ENCODE data around the gene MEGF6. TPM values are rescaled to one million over a fixed set of nuclear protein-coding genes. Genes with fewer than 3 reads are reported as not detected.

MEGF6 gene
- total and polyA plus RNA-seq, 2 of the 8 experiments (the other 6 are each of a cell fraction or from before 2014, with no cell fraction given), result 4.1 to 14.8 TPM

DNA sequence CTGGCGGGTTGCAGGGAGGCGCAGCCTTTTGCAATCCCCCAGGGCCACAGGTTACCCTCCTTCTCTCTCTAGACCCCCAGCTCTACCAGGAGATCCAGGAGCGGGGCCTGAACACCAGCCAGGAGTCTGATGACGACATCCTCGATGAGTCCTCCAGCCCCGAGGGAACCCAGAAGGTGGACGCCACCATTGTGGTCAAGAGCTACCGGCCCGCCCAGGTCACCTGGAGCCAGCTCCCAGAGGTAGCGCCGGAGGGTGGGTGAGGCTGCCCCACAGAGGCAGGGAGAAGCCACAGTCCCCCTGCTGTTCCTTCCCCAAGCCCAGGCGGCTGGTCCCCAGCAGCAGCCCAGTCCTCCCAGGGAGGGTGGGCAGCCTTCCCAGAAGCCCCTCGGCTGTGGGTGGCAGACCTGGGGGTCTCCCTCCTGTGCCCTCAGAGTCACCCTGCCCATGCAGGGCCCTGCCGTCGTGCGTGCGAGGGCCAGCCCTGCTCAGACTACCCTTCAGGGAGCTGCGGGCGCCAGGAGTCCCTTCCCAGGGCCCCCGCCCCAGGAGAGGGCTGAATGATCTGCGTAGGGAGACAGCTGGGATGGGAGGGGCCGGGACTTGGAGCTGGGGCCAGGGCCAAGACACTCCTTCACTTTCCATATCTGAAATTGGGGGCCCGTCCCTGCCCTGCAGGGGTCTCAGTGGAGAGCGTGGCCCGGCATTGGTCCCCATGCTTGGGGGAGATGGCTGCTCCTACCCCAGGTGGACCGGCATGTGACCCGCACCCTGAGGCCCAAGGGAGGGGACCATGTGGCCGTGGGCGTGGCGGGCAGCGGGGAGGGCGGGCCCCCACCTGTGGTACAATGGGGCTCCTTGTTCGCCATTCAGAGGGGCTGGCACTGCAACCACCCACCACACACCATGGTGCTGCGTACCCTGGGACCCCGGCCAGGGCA, 143.9 kb downstream of the MEGF6 start (continued):
- TF ChIP-seq, protein P1, sequence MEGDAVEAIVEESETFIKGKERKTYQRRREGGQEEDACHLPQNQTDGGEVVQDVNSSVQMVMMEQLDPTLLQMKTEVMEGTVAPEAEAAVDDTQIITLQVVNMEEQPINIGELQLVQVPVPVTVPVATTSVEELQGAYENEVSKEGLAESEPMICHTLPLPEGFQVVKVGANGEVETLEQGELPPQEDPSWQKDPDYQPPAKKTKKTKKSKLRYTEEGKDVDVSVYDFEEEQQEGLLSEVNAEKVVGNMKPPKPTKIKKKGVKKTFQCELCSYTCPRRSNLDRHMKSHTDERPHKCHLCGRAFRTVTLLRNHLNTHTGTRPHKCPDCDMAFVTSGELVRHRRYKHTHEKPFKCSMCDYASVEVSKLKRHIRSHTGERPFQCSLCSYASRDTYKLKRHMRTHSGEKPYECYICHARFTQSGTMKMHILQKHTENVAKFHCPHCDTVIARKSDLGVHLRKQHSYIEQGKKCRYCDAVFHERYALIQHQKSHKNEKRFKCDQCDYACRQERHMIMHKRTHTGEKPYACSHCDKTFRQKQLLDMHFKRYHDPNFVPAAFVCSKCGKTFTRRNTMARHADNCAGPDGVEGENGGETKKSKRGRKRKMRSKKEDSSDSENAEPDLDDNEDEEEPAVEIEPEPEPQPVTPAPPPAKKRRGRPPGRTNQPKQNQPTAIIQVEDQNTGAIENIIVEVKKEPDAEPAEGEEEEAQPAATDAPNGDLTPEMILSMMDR (IDR thresholded peaks at IDR 0.05; ENCODE audit: control extremely low read depth in 1 of 3, insufficient read depth in 1 of 3, low read depth in 1 of 3, low read length in 3 of 3), result no peak
- TF ChIP-seq RBBP5 (IDR thresholded peaks at IDR 0.05; ENCODE audit: borderline replicate concordance, low read depth, low read length) (no peak), GTF2F1 (IDR thresholded peaks at IDR 0.05; ENCODE audit: borderline replicate concordance, low read depth, low read length) (no peak), EP300 (IDR thresholded peaks at IDR 0.05; ENCODE audit: borderline replicate concordance in 1 of 2, low read depth in 2 of 2, low read length in 2 of 2) (no peak), TBP (IDR thresholded peaks at IDR 0.05; ENCODE audit: low read depth, low read length) (no peak), RNF2 (IDR thresholded peaks at IDR 0.05; ENCODE audit: borderline replicate concordance, low read depth, low read length, missing control alignments, poor library complexity, severe bottlenecking) (no peak), RXRA (IDR thresholded peaks at IDR 0.05; ENCODE audit: insufficient read depth, low read depth, low read length) (no peak), CHD1 (IDR thresholded peaks at IDR 0.05; ENCODE audit: low read depth, low read length) (no peak), JUN (IDR thresholded peaks at IDR 0.05; ENCODE audit: low read depth, low read length) (no peak)

All from H1 (cell line).